K562 (cell line): Measurements from ENCODE around the gene ALG8. TPM values are rescaled to one million over a fixed set of nuclear protein-coding genes. Genes with fewer than 3 reads are reported as not detected.

Source experiments
- ATAC-seq: fragments of 200-7000 bp; cut with Tn5 transposase; 3 replicates; pipeline ENCODE4 v1.9.1; 2020; ENCODE audit warnings: moderate library complexity
- BruUV-seq: library from RNA; stranded (reverse); fragments of 400-500 nt; replicated peaks from 2 replicates; lab custom pipeline; 2021; lab: Mats Ljungman, UMichigan
- CTCF ChIA-PET: fragments of 300-600 bp; formaldehyde crosslinking; extraction: SDS; loops from one replicate; lab custom pipeline; 2021; ENCODE audit warnings: low intra/inter-chr PET ratio; lab: Yijun Ruan, JAX
- POLR2A ChIA-PET: fragments of 300-600, 350-650 bp; sonication (Branson Sonifier 250); formaldehyde crosslinking; extraction: SDS; loops from one replicate; lab custom pipeline; 2021; ENCODE audit warnings: antibody characterized with exemption, inconsistent platforms; lab: Yijun Ruan, JAX
- DNase-seq, 4 experiments: peaks; one replicate each; pipeline versions ENCODE4 v3.0.0 to v3.0.0-alpha.2; 2011 to 2018; ENCODE audit warnings: low spot score in 3 of 4, mixed read lengths in 3 of 4; ENCODE audit errors: extremely low read depth in 1 of 4
- FAIRE-seq: peaks from 2 replicates; lab custom pipeline; 2011; peaks lifted over from hg19 to GRCh38; lab: Jason Lieb, UNC
- H2AFZ ChIP-seq: 2 replicates; pipeline ENCODE4 v1.6.0; 2011; ENCODE audit warnings: low read depth, low read length, control low read depth, inconsistent platforms
- H3K27ac ChIP-seq: fragments of 200-600 bp; 3 replicates; pipeline ENCODE4 v1.8.0; 2011; ENCODE audit warnings: low read depth, mild to moderate bottlenecking, control low read depth, inconsistent platforms, low read length, moderate library complexity, mixed read lengths; ENCODE audit errors: extremely low read depth
- H3K27me3 ChIP-seq, 2 experiments: fragments of 300-600 bp in 1 of 2; 2 replicates in 1 of 2; 3 replicates in 1 of 2; pipeline versions ENCODE4 v1.6.0 to v1.8.0; 2011; ENCODE audit warnings: inconsistent platforms in 2 of 2, low read length in 2 of 2, mild to moderate bottlenecking in 1 of 2, mixed read lengths in 1 of 2, moderate library complexity in 1 of 2; ENCODE audit not compliant: control insufficient read depth in 2 of 2, insufficient read depth in 2 of 2
- H3K36me3 ChIP-seq: fragments of 300-600 bp; 3 replicates; pipeline ENCODE4 v1.8.0; 2011; ENCODE audit warnings: mild to moderate bottlenecking, low read length, inconsistent platforms; ENCODE audit not compliant: control insufficient read depth, insufficient read depth
- H3K4me1 ChIP-seq, 2 experiments: fragments of 200-600 bp in 1 of 2; replicated peaks in 1 of 2; 2 replicates in 1 of 2; 3 replicates in 1 of 2; pipeline versions ENCODE4 v1.5.1 to v1.8.0; 2011; ENCODE audit warnings: inconsistent platforms in 2 of 2, low read length in 2 of 2, mild to moderate bottlenecking in 1 of 2, mixed read lengths in 1 of 2, moderate library complexity in 1 of 2; ENCODE audit not compliant: control insufficient read depth in 2 of 2, insufficient read depth in 2 of 2
- H3K4me2 ChIP-seq: 2 replicates; pipeline ENCODE4 v1.6.1; 2011; ENCODE audit warnings: low read length, control low read depth, inconsistent platforms, mixed read lengths; ENCODE audit not compliant: insufficient read depth
- H3K4me3 ChIP-seq: fragments of 200-600 bp; sonication (generic), shearing (Covaris generic); 2 replicates; pipeline ENCODE4 v1.5.1; 2016; ENCODE audit warnings: control low read depth, inconsistent platforms
- H3K79me2 ChIP-seq: fragments of 200-600 bp; 3 replicates; pipeline ENCODE4 v1.8.0; 2011; ENCODE audit warnings: low read length, inconsistent platforms; ENCODE audit not compliant: control insufficient read depth, insufficient read depth
- H3K9ac ChIP-seq, 2 experiments: 2 replicates each; pipeline versions ENCODE4 v1.6.0 to v1.6.1; 2011; ENCODE audit warnings: low read depth in 2 of 2, low read length in 2 of 2, control low read depth in 1 of 2, inconsistent platforms in 1 of 2, mild to moderate bottlenecking in 1 of 2, mixed read lengths in 1 of 2; ENCODE audit not compliant: insufficient read depth in 1 of 2
- H3K9me1 ChIP-seq: one replicate; pipeline ENCODE4 v1.6.0; 2011; ENCODE audit warnings: inconsistent platforms, mild to moderate bottlenecking, low read length, moderate library complexity; ENCODE audit not compliant: control insufficient read depth, insufficient read depth
- H3K9me3 ChIP-seq: replicated peaks from 2 replicates; pipeline ENCODE4 v1.5.1; 2011; ENCODE audit warnings: low read depth, low read length, inconsistent platforms; ENCODE audit not compliant: control insufficient read depth, insufficient read depth
- H4K20me1 ChIP-seq: replicated peaks from 2 replicates; pipeline ENCODE4 v1.6.1; 2011; ENCODE audit warnings: low read length, inconsistent platforms, mixed read lengths; ENCODE audit not compliant: control insufficient read depth, insufficient read depth
- CHD1 ChIP-seq: fragments of 200-600 bp; sonication (generic); IDR thresholded peaks from one replicate; pipeline ENCODE4 v1.6.1; 2012; ENCODE audit warnings: mild to moderate bottlenecking, moderate library complexity, low read length, inconsistent platforms
- EZH2 ChIP-seq: IDR thresholded peaks from 2 replicates; pipeline ENCODE4 v1.6.1; 2012; ENCODE audit warnings: low read depth, mild to moderate bottlenecking, inconsistent platforms, low read length, borderline replicate concordance
- KLF13 ChIP-seq: fragments of 450-650 bp; IDR thresholded peaks from 2 replicates; pipeline ENCODE4 v1.6.1; 2016; ENCODE audit warnings: missing genetic modification characterization, low read depth, mild to moderate bottlenecking, missing compliant biosample characterization, moderate library complexity, borderline replicate concordance
- LARP7 ChIP-seq: fragments of 450-650 bp; IDR thresholded peaks from 2 replicates; pipeline ENCODE4 v1.6.1; 2016
- PHF8 ChIP-seq: fragments of 200-600 bp; sonication (generic); IDR thresholded peaks from 2 replicates; pipeline ENCODE4 v1.6.1; 2012; ENCODE audit warnings: mixed run types, mild to moderate bottlenecking, inconsistent platforms, low read length, moderate library complexity, borderline replicate concordance
- RBFOX2 ChIP-seq: fragments of 200-400 bp; formaldehyde crosslinking; IDR thresholded peaks from 2 replicates; pipeline ENCODE4 v1.6.1; 2017; ENCODE audit warnings: low read depth, mild to moderate bottlenecking, low read length, moderate library complexity
- SUPT5H ChIP-seq: fragments of 450-650 bp; IDR thresholded peaks from 2 replicates; pipeline ENCODE4 v1.6.1; 2016
- TARDBP ChIP-seq: fragments of 450-650 bp; IDR thresholded peaks from 2 replicates; pipeline ENCODE4 v1.6.1; 2016
- TEAD4 ChIP-seq, 2 experiments: sonication (generic) in 1 of 2; formaldehyde crosslinking in 1 of 2; IDR thresholded peaks; 2 replicates each; pipeline versions ENCODE4 v1.6.1 to v1.8.0; 2012 to 2022; ENCODE audit warnings: borderline replicate concordance in 1 of 2, inconsistent platforms in 1 of 2, low read length in 1 of 2, mild to moderate bottlenecking in 1 of 2, missing genetic modification reagents in 1 of 2
- WGBS: fragments of 100-300 bp; shearing (Covaris generic); methylation state at CpG from one replicate; pipeline ENCODE4 v1.1.6; 2016; ENCODE audit warnings: low coverage, mixed read lengths; ENCODE audit not compliant: insufficient coverage; ENCODE audit errors: missing lambda C conversion rate; 5-methylcytosine and 5-hydroxymethylcytosine counted together
- in situ Hi-C: fragments of 300-500 bp; cut with MboI; formaldehyde crosslinking; loops from 4 replicates; pipeline ENCODE4 v1.15.0; 2018; ENCODE audit warnings: inconsistent platforms, mixed read lengths
- intact Hi-C: fragments of 100-400 bp; cut with micrococcal nuclease; formaldehyde crosslinking; loops from 2 replicates; pipeline ENCODE4 v1.14.2; 2022
- polyA plus RNA-seq, 8 experiments: library from polyadenylated mRNA; depleted of rRNA in 4 of 8; stranded (reverse) in 5 of 8; unstranded in 3 of 8; fragments of >200 nt; fragmentation: Nextera tagmentation in 2 of 8; fragmentation: Illumina TruSeq in 1 of 8; extraction: Ambion mirVana in 2 of 8; extraction: Trizol in 1 of 8; gene quantifications; 2 replicates each; pipeline versions ENCODE4 v1.2.1 to v1.2.3, GENCODE V29; 2011 to 2014; ENCODE audit warnings: inconsistent platforms in 1 of 8, missing spikeins in 1 of 8
- total RNA-seq, 7 experiments: library from RNA; depleted of rRNA in 6 of 7; stranded (reverse); fragments of >200 nt in 6 of 7; fragmentation: Illumina TruSeq in 2 of 7; extraction: Trizol in 2 of 7; gene quantifications; 2 replicates each; pipeline versions ENCODE4 v1.2.1 to v1.2.3, GENCODE V29; 2011 to 2021; ENCODE audit warnings: low replicate concordance in 1 of 7
- TF ChIP-seq, protein P1 (sequence below), 3 experiments: fragments of 200-800 bp in 1 of 3; sonication (Bioruptor generic) in 1 of 3; sonication (generic) in 1 of 3; formaldehyde crosslinking in 1 of 3; IDR thresholded peaks; 2 replicates each; pipeline versions ENCODE4 v1.6.1 to v1.8.0; 2016 to 2022; ENCODE audit warnings: mild to moderate bottlenecking in 2 of 3, missing compliant biosample characterization in 2 of 3, missing genetic modification characterization in 2 of 3, missing genetic modification reagents in 1 of 3
- TF ChIP-seq, protein P2 (sequence below): IDR thresholded peaks from 2 replicates; pipeline ENCODE4 v1.6.1; 2016; ENCODE audit warnings: missing genetic modification characterization, missing compliant biosample characterization
- TF ChIP-seq, protein P3 (sequence below), 2 experiments: fragments of 450-650 bp; IDR thresholded peaks; 2 replicates each; pipeline ENCODE4 v1.6.1; 2016
- TF ChIP-seq, protein P4 (sequence below): fragments of 250-450 bp; sonication (Bioruptor Pico); IDR thresholded peaks from 2 replicates; pipeline ENCODE4 v1.8.0; 2021; ENCODE audit warnings: moderate library complexity, mild to moderate bottlenecking, inconsistent platforms

ALG8 gene
- total and polyA plus RNA-seq, 9 of the 15 experiments (the other 6 are each of a cell fraction or from before 2014, with no cell fraction given), result 59.3 to 189 (median 106) TPM

DNA sequence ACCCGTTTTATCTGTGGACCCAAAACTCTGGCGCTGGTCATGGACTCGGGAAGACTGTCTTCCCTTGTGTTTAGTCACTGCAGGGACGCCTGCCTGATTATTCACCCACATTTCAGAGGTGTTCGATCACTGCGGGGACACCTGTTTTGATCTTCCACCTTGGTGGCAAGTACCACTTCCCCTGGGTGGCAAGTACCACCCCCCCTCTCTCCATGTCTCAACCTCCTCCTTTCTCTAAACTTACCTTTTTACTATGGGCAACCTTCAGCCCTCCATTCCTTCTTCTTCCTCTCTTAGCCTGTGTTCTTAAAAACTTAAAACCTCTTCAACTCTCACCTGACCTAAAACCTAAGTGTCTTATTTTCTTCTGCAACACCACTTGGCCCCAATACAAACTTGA is 57.8 kb downstream of the ALG8 start:
- in situ Hi-C loops, result no loop called here
- POLR2A ChIA-PET, result interaction anchor here (1.1 kb wide), 1 partner anchor 58 kb away, joined by 3 read pairs; the partner anchor contains the start of gene ALG8
- no TSS peak for BruUV-seq
- TF ChIP-seq EZH2, result no peak
- TF ChIP-seq, protein P1, sequence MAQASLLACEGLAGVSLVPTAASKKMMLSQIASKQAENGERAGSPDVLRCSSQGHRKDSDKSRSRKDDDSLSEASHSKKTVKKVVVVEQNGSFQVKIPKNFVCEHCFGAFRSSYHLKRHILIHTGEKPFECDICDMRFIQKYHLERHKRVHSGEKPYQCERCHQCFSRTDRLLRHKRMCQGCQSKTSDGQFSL (CRISPR knock-in tag; IDR thresholded peaks at IDR 0.05), result peak; percentile 56; the same call in 1 of the 2 replicates
- TF ChIP-seq, protein P1 (tag; IDR thresholded peaks at IDR 0.05), result 0 out of 4 replicates have a peak, but pooled peaks of 1 of the 2 experiments have one; percentile 13
- no peak for TF ChIP-seq SUPT5H
- peak; percentile 8; the same call in 1 of the 2 replicates for TF ChIP-seq PHF8
- TF ChIP-seq RBFOX2, result no peak
- TF ChIP-seq, protein P2, sequence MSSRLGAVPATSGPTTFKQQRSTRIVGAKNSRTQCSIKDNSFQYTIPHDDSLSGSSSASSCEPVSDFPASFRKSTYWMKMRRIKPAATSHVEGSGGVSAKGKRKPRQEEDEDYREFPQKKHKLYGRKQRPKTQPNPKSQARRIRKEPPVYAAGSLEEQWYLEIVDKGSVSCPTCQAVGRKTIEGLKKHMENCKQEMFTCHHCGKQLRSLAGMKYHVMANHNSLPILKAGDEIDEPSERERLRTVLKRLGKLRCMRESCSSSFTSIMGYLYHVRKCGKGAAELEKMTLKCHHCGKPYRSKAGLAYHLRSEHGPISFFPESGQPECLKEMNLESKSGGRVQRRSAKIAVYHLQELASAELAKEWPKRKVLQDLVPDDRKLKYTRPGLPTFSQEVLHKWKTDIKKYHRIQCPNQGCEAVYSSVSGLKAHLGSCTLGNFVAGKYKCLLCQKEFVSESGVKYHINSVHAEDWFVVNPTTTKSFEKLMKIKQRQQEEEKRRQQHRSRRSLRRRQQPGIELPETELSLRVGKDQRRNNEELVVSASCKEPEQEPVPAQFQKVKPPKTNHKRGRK (tag), result peak; percentile 68
- no peak for TF ChIP-seq TEAD4 (IDR thresholded peaks at IDR 0.05; ENCODE audit: low read length)
- TF ChIP-seq TEAD4 (CRISPR knock-in tag; IDR thresholded peaks at IDR 0.05; ENCODE audit: borderline replicate concordance), result no peak
- no peak for TF ChIP-seq KLF13 (tag)
- TF ChIP-seq, protein P3, sequence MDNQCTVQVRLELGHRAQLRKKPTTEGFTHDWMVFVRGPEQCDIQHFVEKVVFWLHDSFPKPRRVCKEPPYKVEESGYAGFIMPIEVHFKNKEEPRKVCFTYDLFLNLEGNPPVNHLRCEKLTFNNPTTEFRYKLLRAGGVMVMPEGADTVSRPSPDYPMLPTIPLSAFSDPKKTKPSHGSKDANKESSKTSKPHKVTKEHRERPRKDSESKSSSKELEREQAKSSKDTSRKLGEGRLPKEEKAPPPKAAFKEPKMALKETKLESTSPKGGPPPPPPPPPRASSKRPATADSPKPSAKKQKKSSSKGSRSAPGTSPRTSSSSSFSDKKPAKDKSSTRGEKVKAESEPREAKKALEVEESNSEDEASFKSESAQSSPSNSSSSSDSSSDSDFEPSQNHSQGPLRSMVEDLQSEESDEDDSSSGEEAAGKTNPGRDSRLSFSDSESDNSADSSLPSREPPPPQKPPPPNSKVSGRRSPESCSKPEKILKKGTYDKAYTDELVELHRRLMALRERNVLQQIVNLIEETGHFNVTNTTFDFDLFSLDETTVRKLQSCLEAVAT (IDR thresholded peaks at IDR 0.05), result no peak
- TF ChIP-seq, protein P4, sequence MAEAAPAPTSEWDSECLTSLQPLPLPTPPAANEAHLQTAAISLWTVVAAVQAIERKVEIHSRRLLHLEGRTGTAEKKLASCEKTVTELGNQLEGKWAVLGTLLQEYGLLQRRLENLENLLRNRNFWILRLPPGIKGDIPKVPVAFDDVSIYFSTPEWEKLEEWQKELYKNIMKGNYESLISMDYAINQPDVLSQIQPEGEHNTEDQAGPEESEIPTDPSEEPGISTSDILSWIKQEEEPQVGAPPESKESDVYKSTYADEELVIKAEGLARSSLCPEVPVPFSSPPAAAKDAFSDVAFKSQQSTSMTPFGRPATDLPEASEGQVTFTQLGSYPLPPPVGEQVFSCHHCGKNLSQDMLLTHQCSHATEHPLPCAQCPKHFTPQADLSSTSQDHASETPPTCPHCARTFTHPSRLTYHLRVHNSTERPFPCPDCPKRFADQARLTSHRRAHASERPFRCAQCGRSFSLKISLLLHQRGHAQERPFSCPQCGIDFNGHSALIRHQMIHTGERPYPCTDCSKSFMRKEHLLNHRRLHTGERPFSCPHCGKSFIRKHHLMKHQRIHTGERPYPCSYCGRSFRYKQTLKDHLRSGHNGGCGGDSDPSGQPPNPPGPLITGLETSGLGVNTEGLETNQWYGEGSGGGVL, result no peak
- TF ChIP-seq CHD1, result no peak
- no peak for TF ChIP-seq TARDBP
- TF ChIP-seq LARP7, result no peak

More for the DNA sequence above, 57.8 kb downstream of the ALG8 start:
- FAIRE-seq, result no peak
- peaks cover 43% of the 10 kb centered on the region for H3K79me2 ChIP-seq
- peaks cover 19% of the 10 kb centered on the region; the same call in 2 of the 3 replicates for H3K36me3 ChIP-seq
- peaks cover 22 to 23% of the 10 kb centered on the region in 2 experiments for H3K4me1 ChIP-seq
- H3K9me1 ChIP-seq, result no peaks in the 10 kb centered on the region
- peak overlapping the region; percentile 90 for H3K27ac ChIP-seq
- H3K4me3 ChIP-seq, result peak overlapping the region; percentile 37
- no peaks in the 10 kb centered on the region for H3K27me3 ChIP-seq
- CTCF ChIA-PET, result no interaction called here
- intact Hi-C loops, result loop anchor here (10.0 kb wide), 1 partner anchor 213 kb away; no protein-coding TSS in a partner anchor
- peak overlapping the region; percentile 95 for H2AFZ ChIP-seq
- H4K20me1 ChIP-seq, result peaks cover 9% of the 10 kb centered on the region; the same call in 1 of the 2 replicates
- 21% methylated on average over 5 of the region's 6 CpGs for WGBS
- ATAC-seq, result no peak
- no peaks in the 10 kb centered on the region for H3K9me3 ChIP-seq
- H3K4me2 ChIP-seq, result peak overlapping the region; percentile 99
- H3K9ac ChIP-seq, result peak overlapping the region; percentile 62 to 91; a peak in 3 of 4 replicates
- DNase-seq, result no peak
